Measurements from ENCODE around the gene MAST1.
A peak's percentile ranks its signal among the peaks of the same experiment; 100 is the strongest.

Gene MAST1

GRCh38 chr19:12884202-12884601 lies 45.9 kb downstream of the MAST1 start:
- Histone ChIP-seq H3K9ac (ENCODE audit: low read length) (no peak overlapping the region), H3K4me3 (ENCODE audit: low read length) (no peak overlapping the region), H3K9me3 (replicated peaks; ENCODE audit: insufficient read depth, low read length) (no peaks in the 10 kb centered on the region), H4K20me1 (ENCODE audit: insufficient read depth, low read length) (no peaks in the 10 kb centered on the region), H3K79me2 (ENCODE audit: low read length) (peaks cover 11% of the 10 kb centered on the region; the same call in 1 of the 2 replicates), H2AFZ (ENCODE audit: low read length) (no peak overlapping the region), H3K27ac (ENCODE audit: low read length) (peak overlapping the region; percentile 74; the same call in 1 of the 2 replicates), H3K9me2 (replicated peaks; ENCODE audit: insufficient read depth, low read length) (no peaks in the 10 kb centered on the region), H3K36me3 (replicated peaks; ENCODE audit: insufficient read depth, low read length) (no peaks in the 10 kb centered on the region), H3K4me2 (ENCODE audit: low read depth, low read length) (peak overlapping the region; percentile 99; the same call in 1 of the 2 replicates), H3K27me3 (replicated peaks; ENCODE audit: insufficient read depth, low read length) (no peaks in the 10 kb centered on the region), H3K4me1 (ENCODE audit: low read length) (peaks cover 11% of the 10 kb centered on the region), H3F3A (ENCODE audit: insufficient read depth, low read length) (peaks cover 8% of the 10 kb centered on the region)
- TF ChIP-seq CTCF (IDR thresholded peaks at IDR 0.05; ENCODE audit: low read length) (no peak), EZH2 (optimal IDR thresholded peaks at IDR 0.05; ENCODE audit: low read depth, low read length) (no peak), EZH2phosphoT487 (IDR thresholded peaks at IDR 0.05; ENCODE audit: low read length) (no peak)
- DNase-seq, result no peak

- H3K9me2 ChIP-seq (replicated peaks; ENCODE audit: insufficient read depth, low read length), result no peaks in the 10 kb centered on the region
- H2AFZ ChIP-seq (ENCODE audit: low read length), result peak overlapping the region; percentile 75
- no peaks in the 10 kb centered on the region for H3K9me3 ChIP-seq (replicated peaks; ENCODE audit: insufficient read depth, low read length)
- peak overlapping the region; percentile 74 for H3K27ac ChIP-seq (ENCODE audit: low read length)
- H3K27me3 ChIP-seq (replicated peaks; ENCODE audit: insufficient read depth, low read length), result no peaks in the 10 kb centered on the region
- H3K79me2 ChIP-seq (ENCODE audit: low read length), result peaks cover 11% of the 10 kb centered on the region; the same call in 1 of the 2 replicates
- TF ChIP-seq EZH2 (optimal IDR thresholded peaks at IDR 0.05; ENCODE audit: low read depth, low read length) (no peak), EZH2phosphoT487 (IDR thresholded peaks at IDR 0.05; ENCODE audit: low read length) (no peak), CTCF (IDR thresholded peaks at IDR 0.05; ENCODE audit: low read length) (no peak)
- peak overlapping the region; percentile 79 for H3K9ac ChIP-seq (ENCODE audit: low read length)
- H3F3A ChIP-seq (ENCODE audit: insufficient read depth, low read length), result peaks cover 8% of the 10 kb centered on the region
- H3K36me3 ChIP-seq (replicated peaks; ENCODE audit: insufficient read depth, low read length), result no peaks in the 10 kb centered on the region
- H4K20me1 ChIP-seq (ENCODE audit: insufficient read depth, low read length), result no peaks in the 10 kb centered on the region
- peaks cover 11% of the 10 kb centered on the region for H3K4me1 ChIP-seq (ENCODE audit: low read length)
- peak overlapping the region; percentile 99; the same call in 1 of the 2 replicates for H3K4me2 ChIP-seq (ENCODE audit: low read depth, low read length)
- DNase-seq, result no peak
- peak overlapping the region; percentile 79 for H3K4me3 ChIP-seq (ENCODE audit: low read length)
These were observed 46.3 kb downstream of the MAST1 start for GRCh38 chr19:12884627-12884925.

GRCh38 chr19:12884926-12885748 lies 46.8 kb downstream of the MAST1 start:
- H3K4me3 ChIP-seq (ENCODE audit: low read length), result peak overlapping the region; percentile 79
- H3F3A ChIP-seq (ENCODE audit: insufficient read depth, low read length), result peaks cover 8% of the 10 kb centered on the region
- H3K9ac ChIP-seq (ENCODE audit: low read length), result peak overlapping the region; percentile 79
- no peaks in the 10 kb centered on the region for H3K9me3 ChIP-seq (replicated peaks; ENCODE audit: insufficient read depth, low read length)
- peak; percentile 99 for DNase-seq
- TF ChIP-seq EZH2 (optimal IDR thresholded peaks at IDR 0.05; ENCODE audit: low read depth, low read length), result no peak
- peak; percentile 77 for TF ChIP-seq CTCF (IDR thresholded peaks at IDR 0.05; ENCODE audit: low read length)
- no peak for TF ChIP-seq EZH2phosphoT487 (IDR thresholded peaks at IDR 0.05; ENCODE audit: low read length)
- H3K4me2 ChIP-seq (ENCODE audit: low read depth, low read length), result peak overlapping the region; percentile 99
- H3K27me3 ChIP-seq (replicated peaks; ENCODE audit: insufficient read depth, low read length), result no peaks in the 10 kb centered on the region
- H3K4me1 ChIP-seq (ENCODE audit: low read length), result peaks cover 11% of the 10 kb centered on the region
- no peaks in the 10 kb centered on the region for H4K20me1 ChIP-seq (ENCODE audit: insufficient read depth, low read length)
- peak overlapping the region; percentile 93 for H2AFZ ChIP-seq (ENCODE audit: low read length)
- peaks cover 11% of the 10 kb centered on the region; the same call in 1 of the 2 replicates for H3K79me2 ChIP-seq (ENCODE audit: low read length)
- no peaks in the 10 kb centered on the region for H3K9me2 ChIP-seq (replicated peaks; ENCODE audit: insufficient read depth, low read length)
- no peaks in the 10 kb centered on the region for H3K36me3 ChIP-seq (replicated peaks; ENCODE audit: insufficient read depth, low read length)
- peak overlapping the region; percentile 74 for H3K27ac ChIP-seq (ENCODE audit: low read length)

Measured in MM.1S (cell line).